Stimulated activated CD8-positive, alpha-beta memory T cell treated with anti-CD3 and anti-CD28 coated beads, Interleukin-2, amount 100 ng/mL, for 48 hours (primary cell): ENCODE measurements around the gene TJAP1.
"Not testable (repeated sequence)": the region's sequence is repeated elsewhere in the genome, so short reads cannot be mapped to it uniquely, and the experiment has no call there.

Experiments
- DNase-seq, 2 donors: peaks; one replicate each; pipeline ENCODE4 v3.0.0-alpha.2; 2020; ENCODE audit warnings: low read depth in 2 of 2

Gene TJAP1

GRCh38 chr6:43481075-43481474 lies 3.7 kb downstream of the TJAP1 start:
- no peak for DNase-seq

GRCh38 chr6:43481591-43482236 lies 4.3 kb downstream of the TJAP1 start:
- DNase-seq, result no peak

GRCh38 chr6:43488667-43489276 lies 11.4 kb downstream of the TJAP1 start:
- DNase-seq, result no peak

- DNase-seq, result no peak
Observed at GRCh38 chr6:43489277-43490072, 12.1 kb downstream of the TJAP1 start.

- no peak for DNase-seq
Observed at GRCh38 chr6:43490523-43490939, 13.2 kb downstream of the TJAP1 start.

GRCh38 chr6:43491750-43492661 lies 14.6 kb downstream of the TJAP1 start:
- DNase-seq, result no peak

- DNase-seq, result no peak
Observed at GRCh38 chr6:43492673-43493072, 15.3 kb downstream of the TJAP1 start.

GRCh38 chr6:43493230-43493629 lies 15.9 kb downstream of the TJAP1 start:
- no peak for DNase-seq

- DNase-seq, result no peak
Observed at GRCh38 chr6:43493833-43494232, 16.5 kb downstream of the TJAP1 start.

GRCh38 chr6:43494321-43494720 lies 17.0 kb downstream of the TJAP1 start:
- no peak for DNase-seq

- DNase-seq, result no peak
Observed at GRCh38 chr6:43494766-43495165, 17.4 kb downstream of the TJAP1 start.

GRCh38 chr6:43495409-43495941 lies 18.1 kb downstream of the TJAP1 start:
- no peak for DNase-seq

- no peak for DNase-seq
Observed at GRCh38 chr6:43496370-43497128, 19.2 kb downstream of the TJAP1 start.

- no peak for DNase-seq
Observed at GRCh38 chr6:43497129-43497396, 19.7 kb downstream of the TJAP1 start.

GRCh38 chr6:43497689-43498088 lies 20.3 kb downstream of the TJAP1 start:
- DNase-seq, result no peak

- DNase-seq, result not testable (repeated sequence)
Observed at GRCh38 chr6:43498291-43498690, 20.9 kb downstream of the TJAP1 start.

- no peak for DNase-seq
Observed at GRCh38 chr6:43499028-43499815, 21.9 kb downstream of the TJAP1 start.

GRCh38 chr6:43500921-43501320 lies 23.6 kb downstream of the TJAP1 start:
- no peak for DNase-seq

- no peak for DNase-seq
Observed at GRCh38 chr6:43502666-43503065, 25.3 kb downstream of the TJAP1 start.

- no peak for DNase-seq
Observed at GRCh38 chr6:43503443-43503842, 26.1 kb downstream of the TJAP1 start.
